ENCODE data around the gene LCLAT1. TPM values are rescaled to one million over a fixed set of nuclear protein-coding genes. Genes with fewer than 3 reads are reported as not detected.

Gene LCLAT1
- total RNA-seq, 2 experiments from 2014 or later, result 9.2 to 19.6 TPM

DNA sequence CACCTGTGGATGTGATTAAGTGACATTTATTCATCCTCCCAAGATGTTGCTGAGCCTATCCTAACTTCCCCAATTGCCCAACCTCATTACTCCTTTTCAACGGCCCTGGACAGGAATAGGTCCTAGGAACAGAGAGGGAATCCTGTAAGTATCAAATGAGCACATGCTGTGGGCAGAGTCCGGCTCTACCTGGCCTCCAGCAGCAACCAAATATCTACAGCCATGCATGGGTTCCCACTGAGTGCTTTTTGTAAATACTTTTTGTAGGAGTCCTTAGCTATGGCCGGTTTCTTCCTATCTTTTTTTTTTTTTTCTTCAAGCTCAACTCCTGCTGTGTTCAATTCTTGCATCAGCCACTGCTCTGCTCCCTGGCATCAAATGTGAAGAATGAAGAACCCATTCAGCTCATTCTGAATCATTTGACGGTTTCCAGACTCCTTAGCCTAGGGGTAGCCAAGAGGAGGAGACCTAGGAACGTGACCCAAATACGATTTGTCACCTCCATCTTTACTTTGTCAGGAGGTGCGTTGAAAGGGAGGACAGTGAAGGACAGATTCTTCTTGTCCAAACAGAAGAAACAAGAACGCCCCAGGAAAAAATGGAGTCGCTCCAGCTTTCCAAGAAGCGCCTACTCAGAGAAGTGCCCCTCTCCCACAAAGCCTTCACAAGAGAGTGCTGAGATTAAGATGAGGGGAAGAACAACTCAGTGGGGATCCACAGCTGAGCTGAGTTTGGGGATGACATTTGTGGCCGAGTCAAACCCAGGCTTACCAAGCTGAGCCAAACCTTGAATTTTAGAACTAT, 46.7 kb upstream of the LCLAT1 start:
- no peak overlapping the region for H3K27ac ChIP-seq (ENCODE audit: low read depth, low read length, poor library complexity, severe bottlenecking)
- no TSS peak for BruUV-seq (replicated peaks)
- TF ChIP-seq, protein P1, sequence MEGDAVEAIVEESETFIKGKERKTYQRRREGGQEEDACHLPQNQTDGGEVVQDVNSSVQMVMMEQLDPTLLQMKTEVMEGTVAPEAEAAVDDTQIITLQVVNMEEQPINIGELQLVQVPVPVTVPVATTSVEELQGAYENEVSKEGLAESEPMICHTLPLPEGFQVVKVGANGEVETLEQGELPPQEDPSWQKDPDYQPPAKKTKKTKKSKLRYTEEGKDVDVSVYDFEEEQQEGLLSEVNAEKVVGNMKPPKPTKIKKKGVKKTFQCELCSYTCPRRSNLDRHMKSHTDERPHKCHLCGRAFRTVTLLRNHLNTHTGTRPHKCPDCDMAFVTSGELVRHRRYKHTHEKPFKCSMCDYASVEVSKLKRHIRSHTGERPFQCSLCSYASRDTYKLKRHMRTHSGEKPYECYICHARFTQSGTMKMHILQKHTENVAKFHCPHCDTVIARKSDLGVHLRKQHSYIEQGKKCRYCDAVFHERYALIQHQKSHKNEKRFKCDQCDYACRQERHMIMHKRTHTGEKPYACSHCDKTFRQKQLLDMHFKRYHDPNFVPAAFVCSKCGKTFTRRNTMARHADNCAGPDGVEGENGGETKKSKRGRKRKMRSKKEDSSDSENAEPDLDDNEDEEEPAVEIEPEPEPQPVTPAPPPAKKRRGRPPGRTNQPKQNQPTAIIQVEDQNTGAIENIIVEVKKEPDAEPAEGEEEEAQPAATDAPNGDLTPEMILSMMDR (conservative IDR thresholded peaks at IDR 0.05; ENCODE audit: low read length), result no peak
- TF ChIP-seq EZH2phosphoT487 (IDR thresholded peaks at IDR 0.05; ENCODE audit: borderline replicate concordance, low read depth, low read length), result no peak
- no peak overlapping the region for H3K4me2 ChIP-seq (ENCODE audit: low read length)
- no peaks in the 10 kb centered on the region for H3K9me2 ChIP-seq (ENCODE audit: insufficient read depth, low read length)
- CTCF ChIA-PET (ENCODE audit: unreplicated experiment), result no interaction called here
- POLR2A ChIA-PET, result interaction anchor here (0.7 to 1.1 kb wide), 2 partner anchors 28 to 1187 kb away, joined by 3 read pairs; no protein-coding TSS in a partner anchor
- intact Hi-C loops (cut with micrococcal nuclease; ENCODE audit: unreplicated experiment), result no loop called here
- H3K79me2 ChIP-seq (ENCODE audit: insufficient read depth, low read depth, low read length), result no peaks in the 10 kb centered on the region
- no peaks in the 10 kb centered on the region for H3K36me3 ChIP-seq (ENCODE audit: insufficient read depth, low read length)
- H3K4me3 ChIP-seq (ENCODE audit: low read depth, low read length, poor library complexity, severe bottlenecking), result no peak overlapping the region
- no peak overlapping the region for H2AFZ ChIP-seq (ENCODE audit: low read length)
- DNase-seq (ENCODE audit: low spot score), result no peak
- no peaks in the 10 kb centered on the region for H3K9me3 ChIP-seq (ENCODE audit: low read length)
- H3K4me1 ChIP-seq (ENCODE audit: insufficient read depth, low read length, poor library complexity, severe bottlenecking), result no peaks in the 10 kb centered on the region
- H4K20me1 ChIP-seq (ENCODE audit: insufficient read depth, low read length), result no peaks in the 10 kb centered on the region

DNA sequence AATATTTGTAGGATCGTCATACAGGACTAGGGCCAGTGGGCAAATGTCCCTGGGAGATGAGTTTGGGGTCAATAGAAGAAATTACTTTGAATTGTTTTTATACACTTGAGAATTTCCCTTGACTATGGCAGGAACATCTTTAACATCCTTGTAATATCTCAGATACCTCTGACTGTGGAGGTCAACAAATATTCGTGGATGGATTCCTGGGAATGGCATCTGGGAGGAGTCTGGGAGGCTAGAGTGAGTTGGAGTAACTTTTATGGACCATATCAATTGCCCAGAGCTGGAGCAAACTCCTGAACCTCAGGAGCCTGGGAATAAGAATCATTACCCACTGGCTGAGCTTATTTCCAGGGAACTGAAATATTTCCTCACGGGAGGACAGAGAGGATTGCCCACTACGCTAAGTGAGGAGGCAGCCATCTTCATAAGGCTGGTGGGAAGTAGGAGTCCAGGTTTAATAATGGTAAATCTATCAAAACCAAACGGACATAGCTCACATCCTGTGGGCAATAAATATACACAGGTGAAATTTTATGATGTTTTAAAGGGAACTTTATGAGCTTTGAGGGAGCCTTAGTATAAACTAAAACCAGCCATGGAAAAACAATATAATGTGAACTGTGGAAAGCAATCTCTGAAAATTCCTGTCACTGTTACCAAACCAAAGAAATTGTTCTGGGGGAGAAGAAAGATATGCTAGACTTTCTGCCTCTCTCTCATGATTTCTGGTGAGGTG, 44.4 kb upstream of the LCLAT1 start:
- Histone ChIP-seq H2AFZ (ENCODE audit: low read length) (no peak overlapping the region), H3K4me2 (ENCODE audit: low read length) (no peak overlapping the region), H3K9me3 (ENCODE audit: low read length) (no peaks in the 10 kb centered on the region), H3K9me2 (ENCODE audit: insufficient read depth, low read length) (no peaks in the 10 kb centered on the region), H3K4me3 (ENCODE audit: low read depth, low read length, poor library complexity, severe bottlenecking) (no peak overlapping the region), H3K4me1 (ENCODE audit: insufficient read depth, low read length, poor library complexity, severe bottlenecking) (no peaks in the 10 kb centered on the region), H4K20me1 (ENCODE audit: insufficient read depth, low read length) (no peaks in the 10 kb centered on the region), H3K27ac (ENCODE audit: low read depth, low read length, poor library complexity, severe bottlenecking) (no peak overlapping the region), H3K79me2 (ENCODE audit: insufficient read depth, low read depth, low read length) (no peaks in the 10 kb centered on the region), H3K36me3 (ENCODE audit: insufficient read depth, low read length) (no peaks in the 10 kb centered on the region)
- BruUV-seq (replicated peaks), result no TSS peak
- DNase-seq (ENCODE audit: low spot score), result no peak
- intact Hi-C loops (cut with micrococcal nuclease; ENCODE audit: unreplicated experiment), result no loop called here
- TF ChIP-seq EZH2phosphoT487 (IDR thresholded peaks at IDR 0.05; ENCODE audit: borderline replicate concordance, low read depth, low read length), result no peak
- TF ChIP-seq, protein P1 (conservative IDR thresholded peaks at IDR 0.05; ENCODE audit: low read length), result no peak
- ChIA-PET POLR2A (interaction anchor here (1.3 kb wide), 1 partner anchor 9 kb away, joined by 7 read pairs; no protein-coding TSS in a partner anchor), CTCF (ENCODE audit: unreplicated experiment) (no interaction called here)

Data from OCI-LY7 (cell line).